GM18511 (cell line): ENCODE results near the gene TKT.
A peak's percentile ranks its signal among the peaks of the same experiment; 100 is the strongest.
"Not testable (repeated sequence)": the region's sequence is repeated elsewhere in the genome, so short reads cannot be mapped to it uniquely, and the experiment has no call there.

Source experiments
- ATAC-seq: cut with Tn5 transposase; IDR thresholded peaks from one replicate; pipeline ENCODE4 v1.9.1; 2021; ENCODE audit warnings: mild to moderate bottlenecking, moderate library complexity; ENCODE audit not compliant: unreplicated experiment

The TKT gene, protein sequence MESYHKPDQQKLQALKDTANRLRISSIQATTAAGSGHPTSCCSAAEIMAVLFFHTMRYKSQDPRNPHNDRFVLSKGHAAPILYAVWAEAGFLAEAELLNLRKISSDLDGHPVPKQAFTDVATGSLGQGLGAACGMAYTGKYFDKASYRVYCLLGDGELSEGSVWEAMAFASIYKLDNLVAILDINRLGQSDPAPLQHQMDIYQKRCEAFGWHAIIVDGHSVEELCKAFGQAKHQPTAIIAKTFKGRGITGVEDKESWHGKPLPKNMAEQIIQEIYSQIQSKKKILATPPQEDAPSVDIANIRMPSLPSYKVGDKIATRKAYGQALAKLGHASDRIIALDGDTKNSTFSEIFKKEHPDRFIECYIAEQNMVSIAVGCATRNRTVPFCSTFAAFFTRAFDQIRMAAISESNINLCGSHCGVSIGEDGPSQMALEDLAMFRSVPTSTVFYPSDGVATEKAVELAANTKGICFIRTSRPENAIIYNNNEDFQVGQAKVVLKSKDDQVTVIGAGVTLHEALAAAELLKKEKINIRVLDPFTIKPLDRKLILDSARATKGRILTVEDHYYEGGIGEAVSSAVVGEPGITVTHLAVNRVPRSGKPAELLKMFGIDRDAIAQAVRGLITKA

DNA sequence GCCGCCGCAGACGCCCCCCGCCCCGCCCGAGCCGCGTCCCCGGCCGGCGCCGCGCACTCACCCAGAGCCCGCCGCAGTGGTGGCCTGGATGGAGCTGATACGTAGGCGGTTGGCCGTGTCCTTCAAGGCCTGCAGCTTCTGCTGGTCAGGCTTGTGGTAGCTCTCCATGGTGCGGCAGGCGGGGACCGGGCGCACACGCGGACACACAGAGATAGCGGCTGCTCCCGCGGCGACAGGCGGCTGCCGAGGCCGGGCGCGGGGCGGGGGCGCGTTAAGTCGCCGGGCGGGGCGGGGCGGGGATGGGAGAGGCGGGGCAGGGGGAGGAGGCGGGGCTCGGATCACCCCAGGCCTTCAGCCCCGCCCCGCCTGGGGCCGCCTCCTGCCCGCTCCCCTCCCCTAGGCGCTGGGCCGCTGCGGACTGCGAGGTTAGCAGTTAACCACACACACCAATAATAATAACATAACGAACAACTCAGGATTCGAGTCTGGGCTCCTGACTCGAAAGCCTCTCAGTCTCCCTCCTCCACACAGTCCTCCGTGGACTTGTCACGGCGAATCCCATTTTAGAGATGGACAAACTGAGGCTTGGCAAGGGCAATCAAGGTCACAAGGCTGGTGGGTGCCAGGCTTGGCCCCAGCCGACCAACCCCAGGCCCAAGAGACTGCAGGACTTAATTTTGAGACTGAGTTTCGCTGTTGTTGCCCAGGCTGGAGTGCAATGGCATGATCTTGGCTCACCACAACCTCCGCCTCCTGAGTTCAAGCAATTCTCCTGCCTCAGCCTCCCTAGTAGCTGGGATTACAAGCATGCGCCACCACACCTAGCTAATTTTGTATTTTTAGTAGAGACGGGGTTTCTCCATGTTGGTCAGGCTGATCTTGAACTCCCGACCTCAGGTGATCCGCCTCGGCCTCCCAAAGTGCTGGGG is at the start of gene TKT:
TSS of gene TKT (minus strand) at position 248 of the 929 bp plus-strand sequence. CDS start at position 168, 80 bp downstream.
- ATAC-seq: peak; percentile 57

- ATAC-seq: no peak
Measured at GRCh38 chr3:53303957-53304356, 48.1 kb upstream of the TKT start.

DNA sequence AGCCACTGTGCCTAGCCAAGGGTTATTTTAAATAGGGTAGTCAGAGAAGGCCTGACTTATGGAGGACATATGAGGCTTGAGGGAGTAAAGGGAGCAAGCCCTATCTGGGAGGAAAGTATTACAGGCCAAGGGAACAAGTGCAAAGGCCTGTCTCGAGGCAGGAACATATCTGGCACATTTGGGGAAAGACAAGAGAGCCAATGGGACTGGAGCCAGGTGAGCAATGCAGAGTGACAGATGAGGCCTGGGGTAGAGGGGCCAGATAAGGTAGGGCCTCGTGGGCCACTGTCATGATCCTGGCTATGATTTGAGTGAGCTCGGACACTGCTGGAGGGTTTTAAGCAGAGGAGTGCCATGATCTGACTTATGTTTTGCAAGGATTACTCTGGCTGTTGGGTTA is 47.7 kb upstream of the TKT start:
- no peak for ATAC-seq

- no peak for ATAC-seq
Measured at GRCh38 chr3:53300826-53301225, 45.0 kb upstream of the TKT start.

- ATAC-seq: peak; percentile 58
Measured at GRCh38 chr3:53299611-53300023, 43.8 kb upstream of the TKT start.

- no peak for ATAC-seq
Measured at GRCh38 chr3:53295410-53295809, 39.6 kb upstream of the TKT start.

DNA sequence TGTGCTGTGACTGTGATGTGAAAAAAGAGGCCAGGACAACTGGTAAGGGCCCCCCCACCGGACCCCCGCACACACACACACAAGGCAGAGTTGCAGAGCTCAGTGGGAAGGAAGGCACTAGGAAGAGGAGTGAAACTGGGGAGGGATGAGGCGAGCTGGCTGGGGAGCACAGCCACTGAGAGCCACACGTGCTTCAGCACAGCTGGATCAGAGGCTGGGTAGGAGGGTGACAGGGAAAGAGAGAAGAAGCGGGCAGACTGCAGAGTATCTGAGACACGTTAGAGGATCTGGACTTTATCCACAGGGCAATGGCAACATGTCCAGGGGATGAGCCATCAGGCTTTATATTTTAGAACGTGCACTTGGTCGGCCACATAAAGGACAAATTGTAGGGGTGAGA is 38.0 kb upstream of the TKT start:
- ATAC-seq: no peak

DNA sequence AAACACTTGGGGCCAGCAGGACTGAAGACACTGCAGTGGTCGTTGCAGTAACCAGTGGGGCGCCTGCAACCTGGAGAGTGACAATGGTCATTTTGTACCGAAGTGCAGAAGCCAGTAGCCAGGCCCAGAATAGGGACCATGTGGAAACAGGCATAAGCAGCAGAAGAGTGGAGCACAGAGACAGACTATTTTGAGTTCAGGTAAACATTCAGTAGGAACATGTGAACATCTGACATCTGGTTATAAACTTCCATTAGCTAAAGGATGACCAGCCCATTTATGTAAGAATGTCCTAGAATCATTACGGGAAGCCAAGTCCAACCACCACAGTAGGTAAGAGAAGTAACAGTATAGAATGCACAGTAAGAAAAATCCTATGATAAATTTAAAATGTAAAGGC is 32.4 kb upstream of the TKT start:
- no peak for ATAC-seq

- ATAC-seq: no peak
Measured at GRCh38 chr3:53287131-53287629, 31.4 kb upstream of the TKT start.

DNA sequence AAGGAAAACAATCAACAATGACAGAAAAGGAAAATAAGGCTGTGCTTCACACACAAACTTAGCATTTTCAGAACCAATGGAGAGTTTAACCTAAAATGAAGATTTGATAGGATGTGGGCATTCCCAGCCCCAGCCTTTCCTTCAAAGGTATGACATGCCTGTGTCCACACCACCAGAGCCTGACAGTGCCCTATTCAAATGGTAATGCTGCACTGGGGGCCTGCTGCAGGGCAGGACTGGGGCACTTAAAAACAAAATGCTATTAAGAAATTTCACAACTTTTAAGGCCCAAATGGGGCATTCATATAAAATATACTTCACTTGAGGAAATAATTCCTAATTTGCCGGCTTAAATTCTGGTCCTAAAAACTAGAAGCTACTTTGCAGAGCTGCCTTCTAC is 30.9 kb upstream of the TKT start:
- no peak for ATAC-seq

DNA sequence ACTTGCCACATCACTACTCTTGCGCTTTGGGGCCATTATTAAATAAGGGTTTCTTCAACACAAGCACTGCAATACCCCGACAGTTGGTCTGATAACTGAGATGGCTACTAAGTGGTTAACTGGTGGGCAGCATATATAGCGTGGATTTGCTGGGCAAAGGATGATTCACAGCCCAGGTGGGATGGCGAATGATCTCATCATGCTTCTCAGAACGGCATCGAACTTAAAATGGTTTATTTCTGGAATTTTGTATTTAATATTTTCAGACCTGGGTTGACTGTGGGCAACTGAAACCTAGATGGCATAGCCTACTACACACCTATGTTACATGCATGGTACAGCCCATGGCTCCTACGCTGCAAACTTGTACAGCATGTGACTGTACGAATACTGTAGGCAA is 26.8 kb upstream of the TKT start:
- no peak for ATAC-seq

DNA sequence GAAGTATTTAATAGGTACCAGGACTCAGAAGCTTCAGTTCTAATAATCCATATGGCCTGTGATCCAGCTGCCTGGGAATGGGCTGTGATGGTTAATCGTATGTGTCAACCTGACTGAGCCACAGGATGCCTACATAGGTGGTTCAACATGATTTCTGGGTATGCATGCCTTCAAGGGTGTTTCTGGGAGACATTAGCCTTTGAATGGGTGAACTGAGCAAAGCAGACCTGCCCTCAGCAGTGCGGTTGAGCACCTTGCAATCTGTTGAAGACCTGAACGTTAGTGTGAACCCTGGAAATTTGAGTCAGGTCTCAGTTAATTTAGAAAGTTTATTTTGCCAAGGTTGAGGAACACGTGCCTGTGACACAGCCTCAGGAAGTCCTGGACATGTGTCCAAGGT is 22.8 kb upstream of the TKT start:
- no peak for ATAC-seq

- no peak for ATAC-seq
Measured at GRCh38 chr3:53274938-53275605, 19.2 kb upstream of the TKT start.

GRCh38 chr3:53273146-53273670 is 17.4 kb upstream of the TKT start:
- no peak for ATAC-seq

GRCh38 chr3:53269888-53270880 is 14.4 kb upstream of the TKT start:
- ATAC-seq: peak; percentile 70

DNA sequence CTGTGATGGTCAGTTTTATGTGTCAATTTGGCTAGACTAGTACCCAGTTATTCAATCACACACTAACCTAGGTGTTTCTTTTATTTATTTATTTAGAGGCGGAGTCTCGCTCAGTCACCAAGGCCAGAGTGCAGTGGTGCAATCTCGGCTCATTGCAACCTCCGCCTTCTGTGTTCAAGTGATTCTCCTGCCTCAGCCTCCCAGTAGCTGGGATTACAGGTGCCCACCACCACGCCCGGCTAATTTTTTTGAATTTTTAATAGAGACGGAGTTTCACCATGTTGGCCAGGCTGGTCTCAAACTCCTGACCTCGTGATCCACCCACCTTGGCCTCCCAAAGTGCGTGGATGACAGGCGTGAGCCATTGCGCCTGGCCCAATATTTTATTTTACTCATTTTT is 13.4 kb upstream of the TKT start:
- not testable (repeated sequence) for ATAC-seq

- no peak for ATAC-seq
Measured at GRCh38 chr3:53267766-53268165, 11.9 kb upstream of the TKT start.

GRCh38 chr3:53264718-53265117 is 8.9 kb upstream of the TKT start:
- ATAC-seq: no peak

DNA sequence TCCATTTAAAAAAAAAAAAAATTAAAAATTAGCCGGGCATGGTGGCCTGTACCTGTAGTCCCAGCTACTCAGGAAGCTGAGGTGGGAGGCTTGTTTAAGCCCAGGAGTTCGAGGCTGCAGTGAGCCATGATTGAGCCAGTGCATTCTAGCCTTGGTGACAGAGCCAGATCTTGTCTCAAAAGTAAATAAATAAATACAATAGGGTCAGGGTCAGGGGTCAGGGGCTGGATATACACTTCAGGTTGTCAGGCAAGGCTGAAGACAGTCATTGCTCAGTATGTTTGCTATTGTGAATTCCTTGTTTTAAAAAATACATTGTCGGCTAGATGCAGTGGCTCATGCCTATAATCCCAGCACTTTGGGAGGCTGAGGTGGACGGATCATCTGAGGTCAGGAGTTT is 8.1 kb upstream of the TKT start:
- no peak for ATAC-seq
